Right hindlimb (tissue), 1 donor: ENCODE data around the gene DMP1.

Source experiments
- DNase-seq: peaks from one replicate; pipeline ENCODE4 v3.0.0-alpha.2; 2018

The DMP1 gene, protein sequence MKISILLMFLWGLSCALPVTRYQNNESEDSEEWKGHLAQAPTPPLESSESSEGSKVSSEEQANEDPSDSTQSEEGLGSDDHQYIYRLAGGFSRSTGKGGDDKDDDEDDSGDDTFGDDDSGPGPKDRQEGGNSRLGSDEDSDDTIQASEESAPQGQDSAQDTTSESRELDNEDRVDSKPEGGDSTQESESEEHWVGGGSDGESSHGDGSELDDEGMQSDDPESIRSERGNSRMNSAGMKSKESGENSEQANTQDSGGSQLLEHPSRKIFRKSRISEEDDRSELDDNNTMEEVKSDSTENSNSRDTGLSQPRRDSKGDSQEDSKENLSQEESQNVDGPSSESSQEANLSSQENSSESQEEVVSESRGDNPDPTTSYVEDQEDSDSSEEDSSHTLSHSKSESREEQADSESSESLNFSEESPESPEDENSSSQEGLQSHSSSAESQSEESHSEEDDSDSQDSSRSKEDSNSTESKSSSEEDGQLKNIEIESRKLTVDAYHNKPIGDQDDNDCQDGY

DNA sequence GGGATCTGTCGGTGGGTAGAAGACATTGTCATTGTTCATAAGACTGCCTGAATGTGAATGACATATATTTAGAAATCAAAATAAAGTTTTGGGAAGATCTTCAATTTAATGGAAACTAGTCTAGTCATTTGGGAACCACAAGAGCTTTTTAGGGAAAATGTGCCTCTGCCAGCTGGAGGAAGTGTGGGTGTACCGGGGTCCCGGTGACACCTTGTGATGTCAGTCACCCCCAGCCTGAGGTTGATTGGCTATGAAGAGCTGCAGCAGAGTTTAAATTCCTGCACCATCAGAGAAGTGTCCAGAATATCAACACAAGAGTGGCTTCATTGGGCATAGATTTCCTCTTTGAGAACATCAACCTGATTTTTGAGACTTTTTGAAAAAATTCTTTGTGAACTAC is at the start of gene DMP1:
Gene DMP1 (plus strand): TSS at position 301 of the 400 bp plus-strand sequence. CDS start 6,213 bp downstream, outside the sequence.
- no peak for DNase-seq

GRCh38 chr4:87601361-87601760 is 48.7 kb upstream of the DMP1 start:
- no peak for DNase-seq

GRCh38 chr4:87608229-87608628 is 41.9 kb upstream of the DMP1 start, which contains the start of gene DSPP:
DSPP (plus strand) TSS chr4:87608529; CDS start chr4:87610909, 2,380 bp downstream.
- DNase-seq, result no peak

- DNase-seq, result no peak
Measured at GRCh38 chr4:87614292-87614890, 35.7 kb upstream of the DMP1 start.

DNA sequence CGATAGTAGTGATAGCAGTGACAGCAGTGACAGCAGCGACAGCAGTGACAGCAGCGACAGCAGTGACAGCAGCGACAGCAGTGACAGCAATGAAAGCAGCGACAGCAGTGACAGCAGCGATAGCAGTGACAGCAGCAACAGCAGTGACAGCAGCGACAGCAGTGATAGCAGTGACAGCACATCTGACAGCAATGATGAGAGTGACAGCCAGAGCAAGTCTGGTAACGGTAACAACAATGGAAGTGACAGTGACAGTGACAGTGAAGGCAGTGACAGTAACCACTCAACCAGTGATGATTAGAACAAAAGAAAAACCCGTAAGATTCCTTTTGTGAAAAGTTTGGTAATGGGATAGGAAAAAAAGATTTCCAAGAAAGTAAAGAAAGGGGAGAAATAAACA is 33.8 kb upstream of the DMP1 start:
- DNase-seq, result no peak

GRCh38 chr4:87620086-87620485 is 30.0 kb upstream of the DMP1 start:
- DNase-seq, result no peak

GRCh38 chr4:87620491-87620890 is 29.6 kb upstream of the DMP1 start:
- no peak for DNase-seq

GRCh38 chr4:87622303-87622702 is 27.8 kb upstream of the DMP1 start:
- DNase-seq, result no peak

DNA sequence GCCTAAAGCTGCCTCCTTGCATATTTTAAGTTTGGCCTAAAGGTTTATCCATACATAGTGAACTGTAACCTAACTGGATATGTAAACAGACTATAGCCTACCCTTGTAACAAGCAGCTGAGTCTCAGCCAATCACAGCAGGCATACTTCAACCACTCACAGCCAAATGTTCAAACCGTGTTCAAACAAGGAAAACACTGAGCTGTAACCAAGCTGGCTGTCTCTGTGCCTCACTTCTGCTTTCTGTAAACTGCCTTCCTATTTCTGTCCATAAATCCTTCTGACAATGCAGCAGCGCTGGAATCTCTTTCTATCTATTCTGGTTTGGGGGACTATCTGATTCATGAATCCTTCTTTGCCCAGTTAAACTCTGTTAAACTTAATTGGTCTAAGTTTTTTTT is 25.4 kb upstream of the DMP1 start:
- no peak for DNase-seq

DNA sequence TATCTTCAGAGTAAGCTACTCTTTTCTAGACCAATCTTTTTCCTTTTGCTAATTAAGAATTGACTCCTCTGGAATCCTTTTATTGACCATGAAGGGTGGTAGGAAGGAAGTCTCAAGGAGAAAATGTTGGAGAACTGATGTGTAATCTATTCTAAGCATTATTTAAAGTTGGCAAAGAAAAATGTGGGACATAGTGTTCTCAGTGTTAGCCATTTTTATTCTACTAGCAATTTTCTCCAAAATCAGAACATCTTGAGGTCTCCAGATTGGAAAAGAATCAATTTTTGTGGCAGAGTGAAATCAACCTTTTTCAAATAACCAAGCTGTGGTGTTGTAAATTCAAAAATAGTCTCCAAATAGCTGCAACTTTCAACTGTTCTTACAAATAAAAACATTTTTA is 18.4 kb upstream of the DMP1 start:
- no peak for DNase-seq

DNA sequence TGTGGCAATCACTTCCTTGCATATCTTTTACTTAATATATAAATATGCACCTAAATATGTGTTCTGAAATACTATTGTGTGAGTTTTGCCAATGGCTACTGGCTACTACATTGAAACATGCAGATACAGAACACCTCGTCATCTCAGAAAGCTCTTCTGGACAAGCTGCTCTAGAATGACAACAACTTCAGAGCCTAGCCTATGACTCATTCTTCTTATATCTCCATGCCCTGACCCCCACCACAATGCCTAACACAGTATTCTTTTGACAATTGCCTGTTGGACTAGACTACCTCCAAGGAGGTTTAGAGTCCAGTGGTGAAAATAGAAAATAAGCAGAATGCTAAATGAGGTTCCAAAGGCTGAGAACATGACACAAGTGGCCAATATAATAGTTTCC is 17.6 kb upstream of the DMP1 start:
- DNase-seq, result no peak

DNA sequence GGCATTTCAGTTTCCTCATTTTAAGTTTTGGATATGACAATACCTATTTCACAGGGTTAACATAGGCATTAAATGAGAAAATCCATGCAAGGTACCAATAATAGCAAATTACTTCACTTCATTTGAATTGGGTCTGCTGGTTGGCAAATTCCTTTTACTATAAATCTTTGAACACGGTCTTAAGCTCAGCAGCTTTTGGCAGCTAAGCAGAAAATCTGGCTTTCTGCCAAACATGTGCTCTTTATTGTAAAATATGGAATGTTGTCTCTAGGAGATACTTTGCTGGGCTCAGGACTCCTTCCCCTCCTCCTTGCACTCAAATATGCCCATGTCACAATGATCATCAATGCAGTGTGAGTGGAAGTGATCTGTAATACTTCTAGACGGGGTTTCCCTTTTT is 16.8 kb upstream of the DMP1 start:
- DNase-seq, result peak; percentile 54

- no peak for DNase-seq
Measured at GRCh38 chr4:87644286-87644685, 5.8 kb upstream of the DMP1 start.

- DNase-seq, result no peak
Measured at GRCh38 chr4:87650938-87651337, 858 bp downstream of the DMP1 start.

DNA sequence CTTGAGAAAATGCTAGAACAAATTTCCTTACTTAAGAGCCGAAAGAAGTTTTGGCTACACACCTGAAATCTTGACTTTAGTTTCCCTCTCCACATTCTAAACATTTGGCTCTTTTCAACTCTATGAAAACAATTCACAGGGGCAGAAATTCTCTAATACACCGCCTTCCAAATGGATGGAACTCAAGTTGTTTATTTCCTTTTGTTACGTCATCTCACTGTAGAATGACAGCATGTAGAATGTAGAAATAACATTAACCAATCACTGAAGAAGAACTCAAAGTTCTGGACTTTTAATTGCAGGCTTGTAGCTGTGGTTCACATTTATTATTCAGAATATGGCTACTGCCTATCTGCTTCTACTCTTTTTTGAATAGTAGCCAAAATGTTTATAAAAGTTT is 1.9 kb downstream of the DMP1 start:
- DNase-seq, result no peak

- DNase-seq, result no peak
Measured at GRCh38 chr4:87654487-87655044, 4.5 kb downstream of the DMP1 start.

DNA sequence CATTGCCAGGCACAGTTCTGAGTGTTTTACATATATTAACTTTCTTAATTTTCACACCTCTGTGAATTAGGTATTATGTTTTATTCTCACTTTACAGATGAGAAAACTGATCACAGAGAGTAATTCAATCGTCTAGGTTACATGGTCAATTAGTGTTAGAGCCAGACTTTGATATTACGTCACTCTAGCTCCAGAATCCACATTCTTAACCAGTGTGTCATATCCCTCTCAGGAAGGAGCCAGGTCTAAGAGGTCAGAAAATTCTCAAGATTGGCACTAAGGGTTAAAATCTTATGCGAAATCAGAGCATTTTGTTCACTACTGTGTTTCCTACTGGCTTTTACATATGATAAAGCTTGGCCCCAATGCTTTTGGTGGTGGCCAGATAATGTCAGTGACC is 7.4 kb downstream of the DMP1 start:
- no peak for DNase-seq

- DNase-seq, result no peak
Measured at GRCh38 chr4:87659247-87659931, 9.3 kb downstream of the DMP1 start.

DNA sequence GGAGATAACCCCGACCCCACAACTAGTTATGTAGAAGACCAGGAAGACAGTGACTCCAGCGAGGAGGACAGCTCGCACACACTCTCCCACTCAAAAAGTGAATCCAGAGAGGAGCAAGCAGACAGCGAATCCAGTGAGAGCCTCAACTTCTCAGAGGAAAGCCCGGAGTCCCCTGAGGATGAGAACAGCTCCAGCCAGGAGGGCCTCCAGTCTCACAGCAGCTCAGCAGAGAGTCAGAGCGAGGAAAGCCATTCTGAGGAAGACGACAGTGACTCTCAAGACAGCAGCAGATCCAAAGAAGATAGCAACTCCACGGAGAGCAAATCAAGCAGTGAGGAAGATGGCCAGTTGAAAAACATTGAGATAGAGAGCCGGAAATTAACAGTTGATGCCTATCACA is 12.8 kb downstream of the DMP1 start:
- no peak for DNase-seq

- no peak for DNase-seq
Measured at GRCh38 chr4:87669373-87669772, 19.3 kb downstream of the DMP1 start.

DNA sequence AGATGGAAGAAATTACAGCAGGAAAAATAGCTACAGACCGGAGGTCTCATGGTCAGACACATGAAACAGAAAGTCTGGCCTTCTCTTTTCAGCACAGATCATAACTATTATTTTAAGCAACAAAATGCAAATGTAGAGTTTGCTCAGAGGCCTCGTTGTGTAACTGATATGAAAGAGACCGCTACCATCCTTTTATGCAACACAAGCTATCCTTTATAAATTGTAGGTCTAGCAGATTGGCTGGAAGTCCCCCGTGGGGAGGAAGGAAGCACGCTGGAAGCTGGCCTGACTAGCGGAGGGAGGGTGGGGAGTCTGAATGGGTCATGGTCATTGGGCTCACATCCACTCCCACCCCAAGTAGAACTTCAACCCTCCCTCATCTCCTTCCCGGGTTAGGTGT is 27.7 kb downstream of the DMP1 start:
- peak; percentile 55 for DNase-seq

DNA sequence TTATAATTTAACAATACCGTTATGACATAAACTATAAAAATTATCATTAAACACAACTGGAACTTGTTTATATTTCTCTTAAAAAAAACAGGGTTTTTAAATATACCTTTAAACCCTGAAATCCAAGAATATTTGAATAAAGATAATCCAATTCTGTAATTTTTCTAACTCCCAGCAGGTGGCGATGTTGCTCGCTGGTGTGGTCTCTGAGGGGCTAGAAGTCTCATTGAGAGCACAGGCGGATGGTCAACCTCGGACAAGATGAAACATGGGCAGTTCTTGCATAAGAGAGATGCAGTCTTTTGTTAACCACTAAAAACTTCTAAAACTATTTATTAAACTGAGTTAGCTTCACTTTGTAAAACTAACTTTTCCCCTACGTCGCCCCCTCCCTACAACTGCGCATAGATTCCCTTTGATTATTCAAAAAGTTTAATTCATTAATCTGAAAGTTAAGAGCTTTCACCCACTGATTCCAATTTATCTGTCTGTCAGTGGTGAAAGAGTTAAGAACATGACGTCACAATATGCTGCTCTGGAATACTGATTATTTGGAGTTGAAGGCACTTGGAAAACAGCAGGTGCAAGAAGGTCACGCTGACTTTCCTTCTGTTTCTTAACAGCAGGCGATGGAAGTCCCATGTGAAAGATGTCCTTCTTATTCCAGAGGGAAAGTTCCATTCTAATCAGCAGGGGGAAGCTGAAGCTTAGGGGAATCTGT is 29.5 kb downstream of the DMP1 start:
- peak; percentile 68 for DNase-seq

DNA sequence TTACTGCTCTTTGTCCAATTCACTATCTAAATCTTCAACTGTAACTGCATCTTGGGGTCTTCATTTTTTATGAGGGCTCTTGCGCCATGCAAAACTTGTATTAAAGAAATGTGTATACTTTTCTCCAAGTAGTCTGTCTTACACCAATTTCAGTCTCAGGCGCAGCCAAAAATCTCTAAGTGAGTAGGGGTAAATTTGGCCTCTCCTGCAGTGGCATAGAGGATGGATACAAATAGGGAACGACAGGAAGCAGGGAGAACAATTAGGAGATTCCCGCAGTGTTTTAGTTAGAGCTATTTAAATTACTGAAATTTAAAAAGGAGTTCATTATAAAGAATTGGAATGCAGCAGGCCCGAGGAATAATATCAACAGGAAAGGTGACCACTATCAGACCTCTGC is 30.2 kb downstream of the DMP1 start:
- DNase-seq, result no peak
